HEK293T (cell line): ENCODE results near the gene CALML3.

Experiments
- CTCF ChIA-PET: fragments of 350-600 bp; formaldehyde crosslinking; extraction: SDS; loops from one replicate; lab custom pipeline; 2021; ENCODE audit warnings: antibody characterized with exemption, inconsistent platforms; lab: Yijun Ruan, JAX
- POLR2A ChIA-PET: fragments of 350-600 bp; formaldehyde crosslinking; extraction: SDS; loops from one replicate; lab custom pipeline; 2020; ENCODE audit warnings: antibody characterized with exemption, inconsistent platforms; lab: Yijun Ruan, JAX
- DNase-seq: peaks from one replicate; pipeline ENCODE4 v3.0.0; 2012; ENCODE audit warnings: mixed read lengths; ENCODE audit errors: extremely low spot score
- ARNT ChIP-seq: fragments of 450-650 bp; IDR thresholded peaks from 2 replicates; pipeline ENCODE4 v1.6.1; 2017; ENCODE audit warnings: mild to moderate bottlenecking
- BHLHE40 ChIP-seq: fragments of 450-650 bp; IDR thresholded peaks from 2 replicates; pipeline ENCODE4 v1.6.1; 2016; ENCODE audit warnings: mild to moderate bottlenecking, moderate library complexity, borderline replicate concordance
- CTBP1 ChIP-seq: fragments of 450-650 bp; IDR thresholded peaks from 2 replicates; pipeline ENCODE4 v1.6.1; 2016; ENCODE audit warnings: borderline replicate concordance
- ELF4 ChIP-seq: fragments of 450-650 bp; IDR thresholded peaks from 2 replicates; pipeline ENCODE4 v1.6.1; 2017; ENCODE audit warnings: antibody characterized with exemption
- FOXA1 ChIP-seq: fragments of 450-650 bp; IDR thresholded peaks from 2 replicates; pipeline ENCODE4 v1.6.1; 2016; ENCODE audit warnings: mild to moderate bottlenecking
- FOXK2 ChIP-seq: fragments of 450-650 bp; IDR thresholded peaks from 2 replicates; pipeline ENCODE4 v1.6.1; 2016; ENCODE audit warnings: mild to moderate bottlenecking
- FOXM1 ChIP-seq: fragments of 450-650 bp; IDR thresholded peaks from 2 replicates; pipeline ENCODE4 v1.6.1; 2017; ENCODE audit warnings: mild to moderate bottlenecking, borderline replicate concordance
- HDGF ChIP-seq: fragments of 450-650 bp; IDR thresholded peaks from 2 replicates; pipeline ENCODE4 v1.6.1; 2017; ENCODE audit warnings: antibody characterized with exemption, borderline replicate concordance
- L3MBTL2 ChIP-seq: fragments of 450-650 bp; conservative IDR thresholded peaks from 2 replicates; pipeline ENCODE4 v1.6.1; 2016; ENCODE audit warnings: mild to moderate bottlenecking
- LEF1 ChIP-seq: fragments of 450-650 bp; IDR thresholded peaks from 2 replicates; pipeline ENCODE4 v1.6.1; 2017; ENCODE audit warnings: mild to moderate bottlenecking, borderline replicate concordance
- NFRKB ChIP-seq: fragments of 450-650 bp; IDR thresholded peaks from 2 replicates; pipeline ENCODE4 v1.6.1; 2016; ENCODE audit warnings: mild to moderate bottlenecking, moderate library complexity
- PKNOX1 ChIP-seq: fragments of 450-650 bp; IDR thresholded peaks from 2 replicates; pipeline ENCODE4 v1.6.1; 2016
- SP1 ChIP-seq: fragments of 450-650 bp; IDR thresholded peaks from 2 replicates; pipeline ENCODE4 v1.6.1; 2017
- SUZ12 ChIP-seq: fragments of 450-650 bp; IDR thresholded peaks from 2 replicates; pipeline ENCODE4 v1.6.1; 2016; ENCODE audit warnings: mild to moderate bottlenecking
- TARDBP ChIP-seq: fragments of 450-650 bp; IDR thresholded peaks from 2 replicates; pipeline ENCODE4 v1.6.1; 2016
- ZNF384 ChIP-seq: fragments of 450-650 bp; IDR thresholded peaks from 2 replicates; pipeline ENCODE4 v1.6.1; 2016

The CALML3 gene

DNA sequence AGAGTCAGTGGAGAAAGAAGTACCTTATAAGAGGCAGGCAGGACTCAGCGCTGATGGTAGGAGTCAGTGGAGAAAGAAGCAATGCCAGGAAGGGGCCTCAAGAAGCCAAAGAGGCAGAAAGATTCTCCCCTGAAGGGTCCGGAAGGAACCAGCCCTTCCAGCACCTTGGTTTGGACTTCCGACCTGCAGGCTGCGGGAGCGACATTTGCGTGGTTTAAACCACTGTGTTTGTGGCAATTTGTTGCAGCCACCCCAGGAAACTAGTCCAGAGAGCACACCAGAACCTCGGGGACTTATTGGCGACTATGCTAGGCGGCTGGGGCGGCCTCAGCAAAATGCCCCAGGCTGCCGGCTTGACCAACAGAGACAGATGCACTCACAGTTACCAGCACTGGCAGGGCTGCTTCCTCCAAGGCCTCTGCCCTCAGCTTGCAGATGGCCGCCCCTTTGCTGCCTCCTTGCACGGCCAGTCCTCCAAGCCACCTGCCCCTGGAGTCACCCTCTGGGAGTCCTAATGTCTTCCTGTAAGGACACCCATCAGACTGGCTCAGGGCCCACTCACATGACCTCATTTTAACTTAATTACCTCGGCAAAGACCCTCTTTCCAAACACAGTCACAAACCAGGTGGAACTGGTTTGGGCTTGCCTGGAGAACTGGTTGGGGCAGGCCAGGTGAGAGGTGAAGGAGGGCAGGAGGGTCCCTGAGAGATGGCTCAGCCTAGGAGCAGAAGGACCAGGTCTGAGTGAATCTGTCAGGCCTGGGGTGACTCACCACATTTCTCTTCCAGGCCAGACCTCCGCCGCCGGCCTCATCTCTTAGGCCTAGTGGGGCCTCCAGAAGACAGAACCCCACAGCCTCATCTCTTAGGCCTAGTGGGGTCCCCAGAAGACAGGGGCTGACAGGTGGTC is 26.1 kb downstream of the CALML3 start:
- no peak for DNase-seq

GRCh38 chr10:5551531-5552375 is 27.0 kb downstream of the CALML3 start:
- ChIA-PET CTCF (no interaction called here), POLR2A (interaction anchor here (1.0 kb wide), 1 partner anchor 14 kb away, joined by 3 read pairs; no protein-coding TSS in a partner anchor)
- DNase-seq: no peak
- TF ChIP-seq SP1 (no peak), FOXM1 (no peak), PKNOX1 (no peak), TARDBP (no peak), HDGF (no peak), ZNF384 (no peak), ARNT (no peak), L3MBTL2 (no peak), SUZ12 (no peak), ELF4 (no peak), FOXA1 (no peak), BHLHE40 (no peak), CTBP1 (no peak), FOXK2 (no peak), NFRKB (no peak), LEF1 (no peak)

More for the DNA sequence above, 26.1 kb downstream of the CALML3 start:
- ChIA-PET CTCF (no interaction called here), POLR2A (no interaction called here)
- TF ChIP-seq L3MBTL2: no peak
- no peak for TF ChIP-seq TARDBP
- TF ChIP-seq SP1: no peak
- TF ChIP-seq NFRKB: no peak
- TF ChIP-seq ELF4: no peak
- TF ChIP-seq BHLHE40: no peak
- TF ChIP-seq FOXM1: no peak
- no peak for TF ChIP-seq LEF1
- no peak for TF ChIP-seq ARNT
- TF ChIP-seq HDGF: no peak
- TF ChIP-seq SUZ12: no peak

DNA sequence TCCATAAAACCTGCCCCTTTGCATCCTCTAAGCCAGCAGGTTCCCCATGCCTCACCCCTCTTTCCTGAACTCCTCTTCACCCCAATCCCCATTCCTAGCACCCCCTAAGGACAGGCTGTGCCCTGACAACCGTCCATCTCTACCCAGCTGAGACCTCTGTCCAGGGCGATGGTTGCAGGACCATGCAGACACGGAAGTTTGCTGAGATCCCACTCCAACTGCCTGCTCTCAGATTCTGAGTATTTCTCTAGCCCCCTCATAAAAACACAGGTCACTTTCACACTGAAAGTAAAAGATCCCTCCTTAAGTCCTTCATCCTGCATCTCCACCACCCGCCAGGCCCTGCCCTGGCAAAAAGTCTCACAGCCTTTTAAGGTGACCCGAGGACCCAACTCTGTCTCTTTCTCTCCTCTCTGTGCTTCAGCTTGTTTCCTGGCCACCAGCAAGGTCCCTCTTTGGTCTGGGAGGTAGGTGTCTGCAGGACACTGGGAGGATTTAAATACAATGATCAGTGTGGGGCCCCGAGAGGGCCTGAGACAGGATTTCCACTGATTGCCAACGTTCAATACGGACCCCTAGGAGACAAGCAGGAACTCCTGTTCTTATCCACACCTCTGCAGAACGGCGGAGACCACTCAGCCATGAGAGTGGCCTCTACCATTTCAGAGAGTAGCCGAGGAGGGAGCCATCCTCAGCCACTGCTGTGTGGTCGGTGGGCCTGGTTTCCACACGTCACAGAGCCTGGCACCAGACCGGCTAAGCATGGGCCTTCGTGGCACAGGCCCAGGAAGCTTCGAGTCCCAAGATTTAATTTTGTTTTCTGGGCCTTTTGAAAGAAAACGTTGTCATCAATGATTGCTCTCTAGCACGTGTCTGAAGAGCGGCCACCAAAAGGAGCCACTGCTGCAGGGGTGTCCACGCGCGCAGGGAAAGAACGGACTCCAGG is 27.9 kb downstream of the CALML3 start:
- ChIA-PET POLR2A (interaction anchor here (1.0 kb wide), 1 partner anchor 13 kb away, joined by 3 read pairs; no protein-coding TSS in a partner anchor), CTCF (no interaction called here)
- no peak for TF ChIP-seq ZNF384
- TF ChIP-seq CTBP1: no peak
- no peak for TF ChIP-seq ARNT
- TF ChIP-seq FOXA1: no peak
- no peak for TF ChIP-seq ELF4
- no peak for TF ChIP-seq HDGF
- TF ChIP-seq FOXK2: no peak
- TF ChIP-seq PKNOX1: no peak
- TF ChIP-seq LEF1: no peak
- DNase-seq: no peak

GRCh38 chr10:5553400-5554170 is 28.8 kb downstream of the CALML3 start:
- no peak for DNase-seq
- TF ChIP-seq HDGF (no peak), LEF1 (no peak), FOXK2 (no peak), PKNOX1 (no peak), NFRKB (no peak), BHLHE40 (no peak), FOXM1 (no peak), ELF4 (no peak), SP1 (no peak), ZNF384 (no peak), TARDBP (no peak), ARNT (no peak), L3MBTL2 (no peak), SUZ12 (no peak), FOXA1 (no peak)
- ChIA-PET CTCF (interaction anchor here (0.9 kb wide), 1 partner anchor 110 kb away, joined by 3 read pairs; no protein-coding TSS in a partner anchor), POLR2A (interaction anchor here (1.4 kb wide), 1 partner anchor 7 kb away, joined by 5 read pairs; no protein-coding TSS in a partner anchor)
